Left renal cortex interstitium (tissue), 4 donors: Measurements from ENCODE around the gene EIF2B4. TPM values are rescaled to one million over a fixed set of nuclear protein-coding genes. Genes with fewer than 3 reads are reported as not detected.

Experiments used
- DNase-seq, 4 donors: peaks; one replicate each; pipeline ENCODE4 v3.0.0-alpha.2; 2013; ENCODE audit warnings: low read depth in 4 of 4, low spot score in 2 of 4, missing footprints in 1 of 4
- polyA plus RNA-seq, 4 donors: library from polyadenylated mRNA; unstranded; fragments of 120-200 nt; gene quantifications; one replicate each; pipeline ENCODE4 v1.2.1, GENCODE V29; 2013; ENCODE audit not compliant: insufficient read length in 4 of 4

Gene EIF2B4
- 10 to 100 TPM; 44.1 to 58.6 (median 52.8) TPM for polyA plus RNA-seq

DNA sequence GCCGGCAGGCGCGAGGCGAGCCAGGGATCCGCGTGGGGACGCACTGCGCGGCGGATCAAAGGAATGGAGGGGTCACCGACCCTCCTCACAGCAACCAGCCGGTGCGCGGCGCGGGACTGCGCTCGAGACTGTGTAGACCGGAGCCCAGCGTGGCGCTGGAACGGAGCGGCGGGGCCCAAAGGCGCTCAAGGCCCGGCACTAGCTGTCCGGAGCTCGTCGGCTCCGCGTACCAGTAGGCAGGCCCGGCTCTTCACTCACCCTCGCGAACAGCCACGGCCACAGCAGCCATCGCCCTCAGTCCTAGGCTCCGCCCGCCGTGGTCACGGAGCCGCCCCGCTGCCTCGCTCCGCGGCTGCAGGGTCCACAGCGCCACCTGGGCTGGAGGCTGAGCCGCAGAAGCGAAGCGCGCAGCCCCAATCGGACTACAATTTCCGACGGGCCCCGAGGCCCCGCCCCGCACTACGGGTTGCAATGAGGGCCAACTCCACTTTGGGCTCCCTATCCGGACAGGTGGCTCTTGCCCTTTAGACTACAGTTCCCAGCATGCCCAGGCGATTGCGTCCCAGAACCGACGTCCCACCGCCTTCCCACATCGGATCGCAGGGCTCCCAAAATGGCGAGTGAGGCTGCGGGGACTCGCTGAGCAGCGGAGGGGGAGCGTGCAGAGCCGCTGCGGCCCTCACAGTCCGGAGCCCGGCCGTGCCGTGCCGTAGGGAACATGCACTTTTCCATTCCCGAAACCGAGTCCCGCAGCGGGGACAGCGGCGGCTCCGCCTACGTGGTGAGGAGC lies at the start of gene EIF2B4, which contains the start of gene SNX17:
Gene EIF2B4 (minus strand): TSS at position 313 of the 790 bp plus-strand sequence. CDS start 24 bp downstream, at position 289.
Gene SNX17 (plus strand): TSS at position 591 of the 790 bp plus-strand sequence. CDS start 128 bp downstream, at position 719.
- peak; percentile 90 to 99 (median 98) for DNase-seq

DNA sequence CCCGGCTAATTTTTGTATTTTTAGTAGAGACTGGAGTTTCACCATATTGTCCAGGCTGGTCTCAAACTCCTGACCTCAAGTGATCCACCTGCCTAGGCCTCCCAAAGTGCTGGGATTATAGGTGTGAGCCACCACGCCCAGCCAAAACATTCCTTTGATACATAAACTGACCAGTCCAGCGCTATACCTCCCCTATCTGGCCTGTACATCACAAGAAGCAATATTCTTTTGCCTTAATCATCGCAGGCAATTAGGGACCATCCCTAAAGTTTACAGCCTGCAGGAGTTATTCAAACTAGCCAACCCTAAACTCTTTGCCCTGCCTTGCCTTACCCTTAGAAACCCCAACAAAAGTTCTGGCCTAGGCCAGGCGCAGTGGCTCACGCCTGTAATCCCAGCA lies 46.0 kb upstream of the EIF2B4 start:
- DNase-seq = no peak

DNA sequence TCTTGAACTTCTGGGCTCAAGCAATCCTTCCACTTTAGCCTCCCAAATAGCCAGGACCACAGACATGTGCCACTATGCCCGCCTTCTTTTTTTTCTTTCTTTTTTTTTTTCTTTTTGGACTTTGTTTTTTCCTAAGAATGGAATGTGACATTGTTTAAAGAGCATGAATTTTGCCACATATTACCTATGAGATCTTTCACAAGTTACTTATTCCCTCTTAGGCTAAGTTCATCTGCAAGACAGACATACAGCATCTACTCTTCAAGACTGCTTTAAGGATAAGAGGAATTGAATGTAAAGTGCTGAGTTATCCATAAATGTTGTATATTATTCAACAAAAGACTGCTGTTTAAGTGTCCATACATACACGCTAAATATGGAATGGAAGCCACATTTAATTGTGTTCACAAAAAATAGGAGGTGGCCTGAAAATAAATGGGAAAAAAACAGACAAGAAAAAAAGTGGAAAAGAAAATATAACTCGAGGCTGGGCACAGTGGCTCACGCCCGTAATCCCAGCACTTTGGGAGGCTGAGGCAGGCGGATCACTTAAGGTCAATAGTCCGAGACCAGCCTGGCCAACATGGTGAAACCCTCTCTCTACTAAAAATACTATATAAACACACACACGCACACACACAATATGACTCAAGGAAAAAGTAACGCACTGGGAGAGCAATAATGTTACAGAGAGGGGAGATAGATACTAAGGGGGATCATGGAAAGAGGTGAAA lies 42.4 kb upstream of the EIF2B4 start:
- no peak for DNase-seq

- peak; percentile 81 to 91 (median 86) for DNase-seq
Measured at GRCh38 chr2:27409321-27410073, 39.4 kb upstream of the EIF2B4 start, which contains the start of gene PPM1G. PPM1G (minus strand) TSS chr2:27409591; CDS start chr2:27409422, 169 bp downstream.

- DNase-seq = no peak
Measured at GRCh38 chr2:27408601-27409320, 38.6 kb upstream of the EIF2B4 start.

DNA sequence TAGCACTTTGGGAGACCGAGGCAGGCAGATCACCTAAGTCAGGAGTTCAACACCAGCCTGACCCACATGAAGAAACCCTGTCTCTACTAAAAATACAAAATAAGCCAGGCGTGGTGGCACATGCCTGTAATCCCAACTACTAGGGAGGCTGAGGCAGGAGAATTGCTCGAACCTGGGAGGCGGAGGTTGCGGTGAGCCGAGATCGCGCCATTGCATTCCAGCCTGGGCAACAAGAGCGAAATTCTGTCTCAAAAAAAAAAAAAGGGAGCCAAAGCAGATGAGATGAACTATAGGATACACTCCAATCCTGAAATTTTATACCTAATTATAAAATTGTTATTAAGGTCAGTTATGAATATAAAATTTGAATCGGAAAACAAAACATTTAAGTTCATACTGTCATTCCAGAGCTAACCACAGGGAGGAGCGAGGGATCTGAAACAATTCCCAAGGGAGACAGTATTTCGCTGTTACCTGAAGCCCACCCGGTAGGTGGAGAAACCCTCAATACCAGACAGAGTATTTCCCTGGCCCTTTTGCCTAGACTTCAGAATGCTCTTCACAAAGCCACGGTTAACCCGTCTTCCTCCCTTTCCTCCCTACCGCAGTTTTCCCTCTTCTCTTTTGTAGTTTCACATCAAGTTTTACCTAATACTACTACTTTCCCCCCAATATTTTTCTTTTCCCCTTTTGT lies 37.8 kb upstream of the EIF2B4 start:
- peak in 1 of 4 donors; percentile 40 for DNase-seq

DNA sequence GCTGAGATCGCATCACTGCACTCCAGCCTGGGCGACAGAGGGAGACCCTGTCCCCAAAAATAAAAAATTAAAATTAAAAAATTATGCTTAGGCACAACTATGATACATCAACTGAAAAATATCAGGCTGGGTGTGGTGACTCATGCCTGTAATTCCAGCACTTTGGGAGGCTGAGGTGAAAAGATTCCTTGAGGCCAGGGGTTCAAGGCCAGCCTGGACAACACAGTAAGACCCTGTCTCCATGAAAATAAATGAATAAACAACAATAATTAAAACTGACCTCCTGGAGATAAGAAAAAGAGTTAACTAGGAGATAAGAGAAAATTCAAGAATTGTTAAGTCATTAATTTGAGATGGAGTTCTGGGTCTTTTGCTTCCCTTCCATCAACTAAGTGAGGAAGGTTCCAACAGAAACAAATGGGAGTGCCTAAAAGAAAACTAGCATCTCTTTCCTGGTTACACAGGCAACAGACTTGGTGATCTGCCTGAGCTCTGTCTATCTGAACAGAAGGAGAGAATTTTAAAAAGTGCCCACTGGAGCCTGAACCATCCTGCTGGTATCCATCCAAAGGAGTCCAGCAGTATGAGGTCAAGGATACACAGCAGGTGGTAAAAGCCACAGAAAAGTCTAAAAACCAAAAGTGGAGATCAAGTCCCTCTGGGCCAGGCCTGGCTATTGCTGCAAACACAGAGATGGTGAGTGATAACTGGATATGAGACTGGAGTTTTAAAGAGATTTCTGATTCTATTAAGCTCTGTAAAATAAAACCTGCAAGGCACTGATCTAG lies 30.4 kb upstream of the EIF2B4 start:
- no peak for DNase-seq

GRCh38 chr2:27398962-27399361 lies 28.8 kb upstream of the EIF2B4 start:
- DNase-seq = no peak

DNA sequence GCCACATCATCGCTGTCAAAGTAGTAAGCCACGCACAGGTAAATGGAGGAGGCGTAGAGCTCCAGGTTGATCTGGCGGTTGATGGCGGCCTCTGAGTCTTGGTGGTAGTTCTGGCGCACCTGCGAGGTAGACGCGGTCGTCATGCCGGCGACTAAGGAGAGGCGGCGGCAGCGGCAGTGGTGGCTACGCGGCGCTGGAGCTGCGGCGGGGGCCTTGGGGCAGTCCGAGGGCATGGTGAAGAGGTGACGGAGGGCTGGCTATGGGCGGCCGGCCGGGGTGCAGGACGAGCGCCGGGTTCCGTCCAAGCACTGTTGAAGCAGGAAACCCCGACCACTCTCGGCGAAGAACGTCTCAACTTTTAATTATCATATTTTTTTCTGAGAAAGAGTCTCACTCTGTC lies 23.1 kb upstream of the EIF2B4 start:
- DNase-seq = no peak

- no peak for DNase-seq
Measured at GRCh38 chr2:27390822-27391679, 20.9 kb upstream of the EIF2B4 start.

GRCh38 chr2:27381577-27382181 lies 11.5 kb upstream of the EIF2B4 start:
- no peak for DNase-seq

DNA sequence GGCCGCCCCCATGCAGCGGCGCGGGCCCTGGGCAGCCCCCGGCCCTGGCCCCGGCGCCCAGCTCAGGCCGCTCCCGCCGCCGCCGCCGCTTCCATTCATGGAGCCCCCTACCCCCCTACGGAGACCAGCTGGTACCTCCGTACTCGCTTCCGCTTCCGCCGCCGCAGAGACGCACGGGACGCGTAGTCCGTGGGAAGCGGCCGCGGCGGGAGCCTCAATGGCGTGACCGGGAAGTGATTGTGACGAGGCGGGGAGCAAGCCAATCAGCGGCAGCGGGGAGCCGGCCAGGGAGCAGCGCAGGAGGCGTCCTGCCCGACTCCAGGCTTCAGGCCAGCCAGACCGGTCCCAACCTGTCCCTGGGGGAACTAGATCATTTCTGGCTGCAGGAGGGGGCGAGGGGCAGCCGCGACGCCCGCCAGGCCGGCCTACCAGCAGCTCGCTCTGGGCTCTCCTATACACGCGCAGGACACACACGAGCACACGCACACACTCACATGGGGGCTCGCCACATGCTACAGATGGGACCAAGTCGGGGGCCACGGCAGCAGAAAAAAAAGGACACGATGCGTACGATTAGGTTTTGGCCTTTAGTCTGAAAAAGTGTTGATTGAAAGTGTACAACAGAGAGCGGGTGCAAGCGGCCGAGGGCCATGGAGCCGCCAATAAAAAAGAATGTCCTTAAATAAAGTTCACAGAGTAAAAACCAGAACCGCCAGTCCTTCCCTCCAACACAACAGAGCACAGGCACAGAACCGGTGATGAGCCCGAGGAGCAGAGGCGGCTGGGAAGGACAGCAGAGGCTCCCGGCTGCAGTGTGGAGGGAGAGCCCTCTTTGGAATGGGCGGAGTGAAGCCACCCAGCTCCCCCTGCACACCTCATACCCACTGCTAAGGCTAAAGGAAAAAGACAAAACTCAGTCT lies 10.7 kb upstream of the EIF2B4 start, which contains the start of gene ZNF513:
Gene ZNF513 (minus strand): TSS at position 109 of the 920 bp plus-strand sequence. CDS start 208 bp downstream, outside the sequence.
- DNase-seq = peak; percentile 66 to 92 (median 83)

DNA sequence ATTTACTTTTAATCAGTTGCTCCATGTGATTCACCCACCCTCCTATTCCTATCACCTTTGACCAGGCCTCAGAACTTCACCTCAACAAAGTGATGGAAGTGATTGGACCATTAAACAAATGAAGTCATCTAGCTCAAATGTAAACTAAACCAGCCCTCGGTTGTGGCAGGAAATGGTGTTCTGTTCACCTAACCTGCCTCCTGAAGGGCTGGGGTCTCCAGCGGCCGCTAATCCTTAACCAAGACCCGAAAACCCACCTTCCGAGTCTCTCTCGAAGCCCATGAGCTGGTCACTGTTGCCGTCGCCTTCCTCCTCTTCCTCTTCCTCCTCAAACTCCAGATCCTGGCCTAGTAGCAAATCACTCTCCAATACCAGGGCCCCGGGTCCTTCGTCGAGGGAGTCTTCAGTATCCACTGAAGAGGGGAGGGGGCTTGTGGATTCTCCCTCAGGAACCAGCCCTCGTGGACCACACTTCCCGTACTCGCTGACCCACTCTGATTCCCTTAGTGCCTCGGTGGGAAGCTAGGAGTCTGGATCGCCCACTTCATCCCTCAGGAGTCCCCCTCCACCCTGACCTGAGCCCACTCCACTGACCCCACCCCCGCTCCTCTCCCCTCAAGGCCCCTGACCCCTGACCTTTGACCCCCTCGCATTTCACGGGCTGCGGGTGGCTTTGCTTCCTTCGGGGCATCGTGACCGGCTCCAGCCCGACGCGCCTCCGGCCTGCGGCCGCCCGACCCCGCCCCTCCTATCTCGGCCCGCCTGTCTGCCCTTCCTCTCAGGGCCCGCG lies 9.9 kb upstream of the EIF2B4 start:
- DNase-seq = peak in 1 of 4 donors; percentile 19

GRCh38 chr2:27379383-27379835 lies 9.3 kb upstream of the EIF2B4 start:
- no peak for DNase-seq

GRCh38 chr2:27378809-27379290 lies 8.7 kb upstream of the EIF2B4 start:
- no peak for DNase-seq
